ENCODE data around the gene OR9A2. TPM values are rescaled to one million over a fixed set of nuclear protein-coding genes. Genes with fewer than 3 reads are reported as not detected.

OR9A2 gene
- total and polyA plus RNA-seq, 3 donors from 2014 or later, result 0.99 to 3.5 TPM; not detected in 1

DNA sequence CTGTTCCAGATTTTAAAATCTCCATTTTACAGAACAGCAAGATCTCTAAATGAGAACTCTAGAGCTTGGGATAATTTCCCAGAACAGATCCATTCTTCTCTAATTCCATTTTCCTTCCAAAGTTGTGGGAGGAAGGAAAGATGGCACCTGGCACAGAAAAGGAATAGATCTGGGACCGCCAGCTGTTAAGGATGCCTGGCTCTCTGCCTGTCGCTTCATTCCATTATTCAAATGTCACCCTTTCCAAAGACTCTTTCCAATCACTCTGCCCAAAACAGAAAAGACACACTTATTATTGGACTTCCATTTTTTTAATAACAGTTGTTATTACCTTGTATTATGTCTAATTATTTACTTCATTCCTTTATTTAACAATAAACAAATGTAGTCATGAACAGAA lies 751 bp upstream of the OR9A2 start:
- Histone ChIP-seq H3K27me3 (no peaks in the 10 kb centered on the region), H3K36me3 (ENCODE audit: low read depth, missing control alignments) (no peaks in the 10 kb centered on the region), H3K27ac (no peak overlapping the region), H3K4me3 (no peak overlapping the region), H3K4me1 (no peaks in the 10 kb centered on the region), H3K9me3 (no peaks in the 10 kb centered on the region)
- intact Hi-C loops (cut with DNase I; ENCODE audit: low total_unique reads), result no loop called here
- no peak for DNase-seq
- WGBS, 2 donors, result 82 to 97% methylated on average over 2 of the region's 2 CpGs
- TF ChIP-seq POLR2A (IDR thresholded peaks at IDR 0.05), result no peak
- TF ChIP-seq, protein P1, sequence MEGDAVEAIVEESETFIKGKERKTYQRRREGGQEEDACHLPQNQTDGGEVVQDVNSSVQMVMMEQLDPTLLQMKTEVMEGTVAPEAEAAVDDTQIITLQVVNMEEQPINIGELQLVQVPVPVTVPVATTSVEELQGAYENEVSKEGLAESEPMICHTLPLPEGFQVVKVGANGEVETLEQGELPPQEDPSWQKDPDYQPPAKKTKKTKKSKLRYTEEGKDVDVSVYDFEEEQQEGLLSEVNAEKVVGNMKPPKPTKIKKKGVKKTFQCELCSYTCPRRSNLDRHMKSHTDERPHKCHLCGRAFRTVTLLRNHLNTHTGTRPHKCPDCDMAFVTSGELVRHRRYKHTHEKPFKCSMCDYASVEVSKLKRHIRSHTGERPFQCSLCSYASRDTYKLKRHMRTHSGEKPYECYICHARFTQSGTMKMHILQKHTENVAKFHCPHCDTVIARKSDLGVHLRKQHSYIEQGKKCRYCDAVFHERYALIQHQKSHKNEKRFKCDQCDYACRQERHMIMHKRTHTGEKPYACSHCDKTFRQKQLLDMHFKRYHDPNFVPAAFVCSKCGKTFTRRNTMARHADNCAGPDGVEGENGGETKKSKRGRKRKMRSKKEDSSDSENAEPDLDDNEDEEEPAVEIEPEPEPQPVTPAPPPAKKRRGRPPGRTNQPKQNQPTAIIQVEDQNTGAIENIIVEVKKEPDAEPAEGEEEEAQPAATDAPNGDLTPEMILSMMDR (IDR thresholded peaks at IDR 0.05), result no peak

DNA sequence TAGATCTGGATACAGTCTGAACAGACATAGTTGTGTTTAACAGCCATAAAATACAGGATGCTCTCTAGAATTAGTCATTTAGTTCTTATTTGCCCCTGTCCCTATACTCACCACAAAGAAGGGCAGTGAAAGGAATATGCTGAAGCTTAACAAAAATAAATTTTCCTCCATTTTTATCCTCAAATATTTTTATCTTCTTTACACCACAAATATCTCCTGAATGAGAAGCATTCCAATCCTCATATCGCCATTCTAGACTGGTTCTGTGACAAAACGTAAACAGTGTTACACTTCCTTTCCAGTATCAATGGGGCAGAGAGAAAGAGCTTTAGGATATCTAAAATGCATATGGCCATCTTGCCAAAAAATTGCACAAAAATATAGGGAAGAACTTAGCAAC lies 1.6 kb downstream of the OR9A2 start:
- no peaks in the 10 kb centered on the region for H3K27me3 ChIP-seq
- WGBS, 2 donors, result 85 to 89% methylated on average over 2 of the region's 2 CpGs
- no peaks in the 10 kb centered on the region for H3K36me3 ChIP-seq (ENCODE audit: low read depth, missing control alignments)
- DNase-seq, result no peak
- no peaks in the 10 kb centered on the region for H3K4me1 ChIP-seq
- no peak overlapping the region for H3K4me3 ChIP-seq
- TF ChIP-seq, protein P1 (IDR thresholded peaks at IDR 0.05), result no peak
- no peak for TF ChIP-seq POLR2A (IDR thresholded peaks at IDR 0.05)
- intact Hi-C loops (cut with DNase I; ENCODE audit: low total_unique reads), result no loop called here
- no peak overlapping the region for H3K27ac ChIP-seq
- H3K9me3 ChIP-seq, result no peaks in the 10 kb centered on the region

DNA sequence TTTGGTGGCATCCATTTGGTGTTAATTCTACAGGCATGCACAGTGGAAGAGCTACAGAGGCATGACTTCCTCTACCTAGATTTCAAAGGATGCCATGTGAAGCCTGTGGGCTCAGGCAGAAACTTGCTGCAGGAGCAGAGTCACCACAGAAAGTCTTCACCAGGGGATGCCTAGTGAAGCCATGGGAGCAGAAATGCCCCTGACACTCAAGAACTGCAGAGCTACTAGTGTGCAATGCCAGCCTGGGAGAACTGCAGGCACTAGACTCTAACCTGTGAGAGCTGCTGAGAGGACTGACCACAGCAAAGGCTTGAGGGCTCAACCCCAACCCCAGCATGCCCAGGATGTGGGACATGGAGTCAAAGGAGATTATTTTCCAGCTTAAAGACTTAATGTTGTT lies 3.9 kb downstream of the OR9A2 start:
- H3K4me1 ChIP-seq, result no peaks in the 10 kb centered on the region
- DNase-seq, result no peak
- no peak for TF ChIP-seq POLR2A (IDR thresholded peaks at IDR 0.05)
- TF ChIP-seq, protein P1 (IDR thresholded peaks at IDR 0.05), result no peak
- H3K9me3 ChIP-seq, result no peaks in the 10 kb centered on the region
- H3K36me3 ChIP-seq (ENCODE audit: low read depth, missing control alignments), result no peaks in the 10 kb centered on the region
- intact Hi-C loops (cut with DNase I; ENCODE audit: low total_unique reads), result no loop called here
- H3K4me3 ChIP-seq, result no peak overlapping the region
- H3K27me3 ChIP-seq, result no peaks in the 10 kb centered on the region
- H3K27ac ChIP-seq, result no peak overlapping the region

DNA sequence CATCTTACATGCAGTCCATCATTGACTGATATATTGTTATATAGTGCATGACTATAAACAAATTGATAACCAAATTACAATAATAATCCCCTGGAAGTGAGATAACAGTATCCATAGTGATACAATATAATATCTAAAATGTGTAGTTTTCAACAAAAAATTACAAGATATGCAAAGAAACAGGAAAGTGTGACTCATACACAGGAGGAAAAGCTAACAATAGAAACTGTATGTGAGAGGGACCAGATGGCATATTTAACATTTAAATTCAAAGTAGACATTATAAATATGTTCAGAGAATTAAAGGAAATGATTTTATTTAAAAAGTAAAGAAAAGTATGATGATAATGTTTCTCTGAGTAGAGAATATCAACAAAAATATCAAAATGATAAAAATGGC lies 8.0 kb downstream of the OR9A2 start:
- H3K36me3 ChIP-seq (ENCODE audit: low read depth, missing control alignments), result no peaks in the 10 kb centered on the region
- H3K9me3 ChIP-seq, result no peaks in the 10 kb centered on the region
- TF ChIP-seq, protein P1 (IDR thresholded peaks at IDR 0.05), result no peak
- TF ChIP-seq POLR2A (IDR thresholded peaks at IDR 0.05), result no peak
- H3K27ac ChIP-seq, result no peak overlapping the region
- H3K27me3 ChIP-seq, result no peaks in the 10 kb centered on the region
- intact Hi-C loops (cut with DNase I; ENCODE audit: low total_unique reads), result no loop called here
- no peak for DNase-seq
- H3K4me1 ChIP-seq, result peaks cover 13% of the 10 kb centered on the region
- H3K4me3 ChIP-seq, result no peak overlapping the region

DNA sequence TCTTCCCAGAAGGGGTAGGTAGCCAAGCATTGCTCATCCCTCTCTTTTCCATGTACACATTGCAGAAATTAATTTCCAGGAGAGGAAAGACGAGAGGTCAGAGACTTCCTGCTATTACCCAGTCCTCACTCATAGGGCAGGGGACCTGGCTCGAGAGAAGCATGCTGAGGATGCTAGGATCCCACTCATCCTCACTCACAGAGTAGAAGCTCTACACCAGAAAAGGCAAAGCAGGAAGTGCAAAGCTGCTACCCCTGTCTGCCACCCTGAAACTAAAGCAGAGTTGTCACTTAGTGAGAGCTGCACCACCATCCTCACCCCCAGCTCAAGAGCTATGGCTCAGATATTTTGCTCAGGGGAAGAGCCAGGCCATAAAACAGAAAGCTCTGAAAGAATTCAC lies 9.9 kb downstream of the OR9A2 start:
- intact Hi-C loops (cut with DNase I; ENCODE audit: low total_unique reads), result no loop called here
- no peaks in the 10 kb centered on the region for H3K9me3 ChIP-seq
- TF ChIP-seq, protein P1 (IDR thresholded peaks at IDR 0.05), result no peak
- TF ChIP-seq POLR2A (IDR thresholded peaks at IDR 0.05), result no peak
- WGBS, 2 donors, result 75 to 82% methylated on average over 2 of the region's 2 CpGs
- no peaks in the 10 kb centered on the region for H3K27me3 ChIP-seq
- H3K4me1 ChIP-seq, result peaks cover 19% of the 10 kb centered on the region
- no peak overlapping the region for H3K4me3 ChIP-seq
- no peak overlapping the region for H3K27ac ChIP-seq
- DNase-seq, result no peak
- H3K36me3 ChIP-seq (ENCODE audit: low read depth, missing control alignments), result no peaks in the 10 kb centered on the region
